CD4-positive, alpha-beta T cell treated with Interleukin-6 for 4 hours (primary cell): Measurements from ENCODE around the gene DRAM1.

ENCODE experiments used
- DNase-seq: peaks from one replicate; pipeline ENCODE4 v3.0.0-alpha.2; 2020; ENCODE audit warnings: mixed read lengths

The DRAM1 gene

DNA sequence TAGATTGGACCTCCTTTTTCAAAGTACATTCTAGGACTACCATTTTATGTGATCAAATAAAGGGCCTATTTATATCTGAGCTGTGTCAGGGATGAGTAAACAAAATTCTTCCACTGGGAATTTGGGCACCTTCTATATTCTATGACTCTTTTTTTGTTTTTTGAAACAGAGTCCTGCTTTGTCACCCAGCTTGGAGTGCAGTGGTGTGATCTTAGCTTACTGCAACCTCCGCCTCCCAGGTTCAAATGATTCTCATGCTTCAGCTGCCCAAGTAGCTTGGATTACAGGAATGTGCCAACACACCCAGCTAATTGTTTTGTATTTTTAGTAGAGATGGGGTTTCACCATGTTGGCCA, 64.8 kb downstream of the DRAM1 start:
- no peak for DNase-seq

DNA sequence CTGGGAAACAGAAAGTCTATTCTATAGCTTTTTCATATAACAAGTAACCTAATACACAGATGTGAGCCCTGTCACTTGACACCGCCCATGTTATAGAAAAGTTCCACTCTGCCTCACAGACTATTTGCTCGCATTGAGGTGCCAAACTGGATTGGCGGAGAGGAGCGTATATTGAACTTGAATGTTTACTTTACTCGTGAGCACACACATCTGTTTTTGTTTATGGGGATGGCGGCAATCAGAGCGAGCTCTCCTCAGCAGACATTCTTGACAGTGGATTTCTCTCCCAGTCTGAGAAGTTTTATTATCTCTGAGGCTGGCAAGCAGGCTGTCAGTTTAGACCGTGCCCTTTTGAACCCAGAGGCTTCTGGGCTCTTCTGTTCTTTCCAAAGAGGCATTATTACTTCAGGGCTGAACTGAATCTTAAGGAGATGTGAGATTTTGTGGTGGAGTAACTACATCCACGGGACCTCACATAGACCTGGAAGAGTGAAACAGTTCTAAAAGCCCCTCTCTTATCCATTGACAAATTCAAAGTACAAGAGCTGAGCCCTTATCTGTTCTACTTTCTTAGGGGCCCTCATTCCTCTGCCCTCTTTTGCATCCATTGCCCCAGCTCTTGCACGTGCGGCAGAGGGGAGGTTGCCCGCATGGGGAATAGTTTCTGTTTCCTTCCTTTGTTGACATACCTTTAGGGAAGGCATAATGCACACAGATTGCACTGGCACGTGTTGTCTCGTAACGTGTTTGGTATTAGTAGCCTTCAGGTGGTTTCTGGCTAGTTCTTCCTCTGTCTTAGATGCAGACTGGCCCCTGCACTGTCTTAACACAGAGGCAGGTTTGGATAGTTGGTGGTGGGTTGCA, 68.2 kb downstream of the DRAM1 start:
- DNase-seq, result no peak

DNA sequence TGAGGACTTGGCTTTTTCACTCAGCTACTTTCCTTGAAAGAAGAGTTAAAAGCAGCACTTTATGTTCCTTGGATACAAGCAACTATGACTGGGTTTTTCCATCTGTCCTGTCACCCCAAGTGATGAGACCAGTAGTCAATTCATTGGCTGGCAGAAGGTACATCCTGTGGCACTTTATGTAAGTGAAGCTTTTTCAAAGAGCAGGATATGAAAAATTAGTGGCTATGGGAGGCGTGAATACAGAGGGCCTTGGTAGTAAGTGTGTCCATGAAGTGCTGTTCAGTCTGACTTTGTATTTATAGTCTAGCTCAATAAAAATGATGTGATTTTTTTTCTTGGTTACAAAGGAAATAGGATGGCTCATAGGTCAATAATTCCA, 68.8 kb downstream of the DRAM1 start:
- DNase-seq, result no peak

DNA sequence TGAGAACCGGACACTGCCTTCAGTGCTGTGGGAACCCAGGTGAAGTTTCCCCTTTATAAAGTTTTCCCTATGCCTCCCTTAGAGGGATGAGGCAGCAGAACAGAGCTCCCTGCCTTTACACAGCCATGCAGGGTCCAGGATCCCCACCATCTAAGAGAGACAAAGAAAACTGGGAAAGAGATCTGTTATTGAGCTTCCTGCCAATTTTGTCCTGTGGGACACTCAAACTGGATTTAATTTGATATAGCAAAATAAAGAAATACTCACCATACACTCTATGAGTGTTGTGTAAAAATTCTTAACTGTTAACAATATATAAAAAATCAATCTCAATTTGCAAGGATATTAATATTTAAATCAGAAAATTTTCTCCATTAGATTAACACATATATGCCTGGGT, 69.9 kb downstream of the DRAM1 start:
- no peak for DNase-seq

DNA sequence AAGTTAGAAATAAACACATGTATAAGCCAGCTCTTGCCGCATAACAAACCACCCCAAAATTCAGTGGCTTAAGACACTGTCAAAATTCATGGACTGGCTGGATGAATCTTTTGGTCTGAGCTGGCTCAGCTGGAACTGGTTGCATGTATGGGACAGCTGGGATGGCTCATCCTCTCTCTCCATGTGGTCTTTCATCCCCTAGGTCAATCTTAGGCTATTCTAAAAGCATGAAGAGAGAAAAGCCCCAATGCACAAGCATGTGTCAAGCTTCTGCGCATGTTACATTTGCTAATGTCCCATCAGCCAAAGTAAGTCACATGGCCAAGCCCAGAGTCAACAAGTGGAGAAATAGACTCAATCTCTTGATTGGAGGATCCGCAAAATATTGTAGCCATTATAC, 71.0 kb downstream of the DRAM1 start:
- DNase-seq, result no peak

DNA sequence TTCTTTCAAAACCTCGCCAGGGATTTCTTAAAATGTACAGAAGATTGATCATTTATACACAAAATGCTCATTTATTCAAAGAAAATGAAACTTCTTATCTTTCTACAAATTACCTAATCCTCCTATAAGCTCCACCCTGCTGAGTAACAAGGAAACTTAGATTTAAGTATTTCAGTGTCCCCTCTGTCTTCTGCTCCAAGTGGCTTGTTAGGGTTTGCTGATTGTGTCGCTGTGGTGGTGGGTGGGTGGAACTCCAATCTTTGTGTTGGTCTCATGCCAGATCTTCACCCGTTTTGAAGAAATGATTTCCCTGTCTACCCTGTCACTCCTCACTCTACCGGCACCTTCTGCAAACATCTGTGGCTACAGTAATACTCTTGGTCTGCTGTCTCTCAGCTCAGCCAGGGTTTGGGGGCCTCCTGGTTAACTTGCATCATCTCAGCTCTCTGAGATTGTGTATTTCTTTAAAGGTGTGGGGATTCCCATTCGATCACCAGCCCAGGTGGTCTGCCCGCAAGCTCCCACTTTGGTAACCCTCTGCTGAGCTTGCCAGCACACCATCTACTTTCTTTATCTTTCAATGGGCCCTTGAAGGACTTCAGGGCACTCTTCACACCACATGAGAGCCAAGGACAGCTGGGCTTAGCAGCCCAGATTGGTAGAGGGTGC, 73.8 kb downstream of the DRAM1 start:
- DNase-seq, result no peak

DNA sequence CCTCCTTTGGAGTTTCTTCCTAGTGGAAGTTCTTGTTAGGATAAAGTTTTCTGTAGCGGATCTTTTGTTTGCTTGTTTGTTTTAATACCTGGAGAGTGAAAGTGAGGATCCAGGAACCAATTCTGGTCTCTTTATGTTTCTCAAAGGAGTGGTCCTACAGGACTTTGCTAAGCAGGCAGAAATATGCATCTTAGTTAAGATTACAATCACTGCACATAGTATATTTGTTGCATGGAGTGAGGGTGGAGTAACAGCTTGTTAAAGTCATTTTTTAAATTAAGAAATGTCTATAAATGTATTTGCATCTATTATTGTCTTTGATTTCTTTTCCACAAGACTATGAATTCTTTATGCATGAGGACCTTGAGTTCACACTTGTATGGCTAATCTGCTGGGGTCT, 76.7 kb downstream of the DRAM1 start:
- DNase-seq, result no peak

DNA sequence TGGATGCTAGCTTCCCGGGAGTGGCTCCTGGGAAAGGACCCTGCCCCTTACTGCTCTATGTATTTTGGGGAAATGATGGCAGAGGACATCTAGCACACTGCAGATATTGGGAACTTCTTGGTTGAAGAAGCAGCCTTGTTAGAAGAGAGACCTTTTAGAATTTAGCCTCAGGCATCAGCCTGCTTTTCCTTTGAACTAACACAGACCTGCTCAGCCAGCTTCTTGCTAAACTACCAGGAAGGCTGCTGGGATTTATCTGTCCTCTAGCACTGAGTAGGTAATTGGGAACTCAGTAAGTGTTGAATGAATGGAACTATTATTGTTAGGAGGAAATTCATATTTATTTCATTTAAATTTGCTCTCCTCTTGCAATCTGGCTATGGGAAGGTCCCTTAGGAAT, 77.3 kb downstream of the DRAM1 start:
- no peak for DNase-seq

DNA sequence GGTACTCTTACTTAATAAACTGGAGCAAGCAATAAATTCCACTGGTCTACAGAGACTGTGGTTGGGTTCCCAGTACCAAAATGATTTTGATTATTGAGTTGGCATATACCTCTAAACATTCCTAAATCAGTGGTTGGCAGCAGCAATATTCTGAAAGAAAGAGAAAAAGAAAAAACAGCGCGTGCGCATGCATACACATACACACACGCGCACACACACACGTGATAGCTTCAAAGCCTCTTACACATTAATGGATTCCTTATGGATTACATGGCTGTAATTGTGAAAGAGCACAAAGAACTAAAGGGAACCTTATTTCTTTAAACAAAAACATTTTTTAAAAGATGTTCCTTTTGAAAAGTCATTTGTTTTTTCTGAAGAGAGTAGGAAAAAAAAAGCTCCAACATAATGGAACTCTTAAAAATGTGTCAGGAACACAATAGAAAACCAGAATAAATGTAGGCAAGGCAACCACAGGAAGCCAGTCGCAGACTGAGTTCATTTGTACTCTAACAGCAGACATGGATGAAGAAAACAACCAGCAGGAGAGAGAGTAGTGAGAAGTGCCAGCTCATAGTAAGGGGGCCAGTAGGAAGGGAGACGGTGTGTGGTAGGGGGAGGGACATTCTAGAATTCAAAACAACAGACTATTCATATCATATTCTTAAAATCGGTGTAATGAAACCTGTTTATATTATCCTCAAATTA, 80.0 kb downstream of the DRAM1 start:
- no peak for DNase-seq

DNA sequence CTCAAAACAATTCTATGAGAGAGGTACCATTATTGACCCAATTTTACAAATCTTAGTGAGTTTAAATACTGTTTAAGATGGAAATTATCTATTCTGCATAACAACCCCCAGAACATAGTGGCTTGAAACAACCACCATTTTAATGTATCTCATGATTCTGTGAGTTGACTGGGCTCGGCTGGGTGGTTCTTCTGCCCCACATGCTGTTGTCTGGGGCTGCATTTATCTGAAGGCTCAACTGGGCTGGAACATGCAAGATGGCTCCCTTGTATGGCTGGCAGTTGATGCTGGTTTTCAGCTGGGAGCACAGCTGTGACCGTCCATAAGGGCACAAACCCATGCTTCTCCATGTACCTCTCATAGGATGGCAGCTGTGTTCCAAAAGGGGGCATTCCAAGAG, 82.2 kb downstream of the DRAM1 start:
- no peak for DNase-seq

DNA sequence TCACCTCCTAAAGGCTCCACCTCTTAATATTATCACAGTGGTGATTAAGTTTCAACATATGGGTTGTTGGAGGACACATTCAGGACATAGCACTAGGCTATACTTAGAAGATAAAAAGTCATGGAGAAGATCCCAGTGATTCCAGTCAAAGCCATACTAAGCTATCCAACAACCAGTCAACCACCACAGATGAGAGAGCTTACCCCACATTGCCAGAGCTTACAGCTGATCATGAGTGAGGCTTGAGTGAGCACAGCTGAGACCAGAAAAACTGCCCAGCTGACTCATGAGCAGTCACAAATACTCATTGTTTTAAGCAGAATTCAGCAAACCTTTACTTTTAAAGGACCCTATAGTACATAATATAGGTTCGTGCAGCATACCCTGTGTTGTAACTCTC, 85.1 kb downstream of the DRAM1 start:
- no peak for DNase-seq

DNA sequence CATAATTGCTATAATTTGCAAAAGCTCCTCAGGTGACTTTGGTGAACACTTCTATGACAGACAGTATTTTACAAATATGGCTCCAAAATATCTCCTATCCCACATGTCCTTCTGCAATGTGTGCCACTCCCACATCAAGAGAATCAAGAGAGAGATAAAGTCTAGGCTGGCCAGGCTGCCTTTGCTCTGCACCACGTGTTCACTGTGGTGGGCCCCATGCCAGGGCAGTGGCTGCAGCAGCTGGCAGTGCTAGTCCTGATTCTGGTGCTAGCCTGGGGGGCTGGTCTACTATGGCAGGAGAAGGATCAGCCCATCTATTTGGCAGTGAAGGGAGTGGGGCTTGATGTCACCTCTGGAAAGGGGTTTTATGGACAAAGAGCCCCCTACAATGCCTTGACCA, 86.3 kb downstream of the DRAM1 start:
- DNase-seq, result no peak

DNA sequence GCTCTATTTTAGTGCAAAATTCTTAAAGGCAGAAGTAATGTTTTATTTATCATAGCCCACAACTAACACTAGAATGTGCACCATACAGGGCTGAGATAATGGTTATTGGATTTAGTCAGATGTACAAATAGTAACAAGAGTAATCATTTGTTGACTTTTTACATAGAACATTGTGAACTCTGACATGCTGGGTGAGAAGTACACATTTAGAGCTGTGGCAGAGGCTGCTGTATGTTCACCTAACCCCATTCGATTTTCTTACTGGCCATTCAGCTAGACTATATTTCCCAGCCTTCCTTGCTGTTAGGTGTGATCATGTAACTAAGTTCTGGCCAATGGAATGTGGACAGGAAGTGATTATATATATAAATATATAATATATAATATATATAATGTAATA, 89.1 kb downstream of the DRAM1 start:
- DNase-seq, result no peak

DNA sequence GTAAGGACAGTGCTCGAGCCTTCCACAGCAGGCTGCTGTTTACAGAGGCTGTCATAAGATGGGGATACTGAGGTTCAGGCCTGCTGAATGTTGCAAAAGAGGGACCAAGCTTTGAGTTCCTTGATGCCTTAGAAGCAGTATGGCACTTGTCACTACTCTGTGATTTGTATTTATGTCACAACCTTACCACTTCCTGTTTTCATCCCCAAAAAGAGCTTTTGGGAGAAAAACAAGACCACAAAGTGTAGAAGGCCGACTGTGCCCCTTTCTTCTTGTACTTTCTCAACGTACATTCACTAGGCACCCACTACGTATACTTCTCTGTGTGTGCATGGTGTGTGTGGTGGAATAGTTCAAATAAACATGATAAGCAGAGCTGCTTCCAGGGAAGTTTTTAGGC, 90.1 kb downstream of the DRAM1 start:
- no peak for DNase-seq

DNA sequence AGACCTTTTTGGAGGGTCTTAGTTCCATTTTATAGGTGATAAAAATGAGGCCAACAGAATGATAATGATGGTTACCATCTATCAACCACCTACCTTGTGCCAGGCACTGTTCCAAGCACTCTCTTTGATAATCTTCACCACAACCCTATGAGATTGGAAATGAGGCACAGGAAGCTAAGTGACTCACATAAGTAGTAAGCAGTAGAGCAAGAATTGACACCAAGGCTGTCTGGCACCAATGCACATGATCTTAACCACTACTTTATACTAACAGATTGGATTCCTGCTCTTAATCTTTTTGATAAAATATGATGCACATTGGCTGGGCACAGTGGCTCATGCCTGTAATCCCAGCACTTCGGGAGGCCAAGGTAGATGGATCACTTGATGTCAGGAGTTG, 91.4 kb downstream of the DRAM1 start:
- no peak for DNase-seq
